Measurements from ENCODE around the gene RAB3A. TPM values are rescaled to one million over a fixed set of nuclear protein-coding genes. Genes with fewer than 3 reads are reported as not detected.

Gene RAB3A
- total and polyA plus RNA-seq, 9 of the 15 experiments (the other 6 are each of a cell fraction or from before 2014, with no cell fraction given), result 0.17 to 5.1 (median 0.90) TPM; not detected in 1

- TF ChIP-seq, protein P1, sequence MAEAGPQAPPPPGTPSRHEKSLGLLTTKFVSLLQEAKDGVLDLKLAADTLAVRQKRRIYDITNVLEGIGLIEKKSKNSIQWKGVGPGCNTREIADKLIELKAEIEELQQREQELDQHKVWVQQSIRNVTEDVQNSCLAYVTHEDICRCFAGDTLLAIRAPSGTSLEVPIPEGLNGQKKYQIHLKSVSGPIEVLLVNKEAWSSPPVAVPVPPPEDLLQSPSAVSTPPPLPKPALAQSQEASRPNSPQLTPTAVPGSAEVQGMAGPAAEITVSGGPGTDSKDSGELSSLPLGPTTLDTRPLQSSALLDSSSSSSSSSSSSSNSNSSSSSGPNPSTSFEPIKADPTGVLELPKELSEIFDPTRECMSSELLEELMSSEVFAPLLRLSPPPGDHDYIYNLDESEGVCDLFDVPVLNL (CRISPR knock-in tag; IDR thresholded peaks at IDR 0.05; ENCODE audit: low read depth), result no peak
- no peak for TF ChIP-seq HMG20B (CRISPR knock-in tag; IDR thresholded peaks at IDR 0.05)
- no peak for TF ChIP-seq ZNF408 (CRISPR knock-in tag; IDR thresholded peaks at IDR 0.05; ENCODE audit: low read depth)
- no peak for TF ChIP-seq RUNX1 (IDR thresholded peaks at IDR 0.05; ENCODE audit: low read depth)
Observed at GRCh38 chr19:18160493-18160970, 43.3 kb downstream of the RAB3A start (continued).

GRCh38 chr19:18159810-18160209 lies 44.0 kb downstream of the RAB3A start:
- H3K27ac ChIP-seq (ENCODE audit: extremely low read depth, low read depth, low read length), result no peak overlapping the region
- H3K79me2 ChIP-seq (ENCODE audit: control insufficient read depth, insufficient read depth, low read length), result peaks cover 49% of the 10 kb centered on the region
- ATAC-seq (no peak), DNase-seq (ENCODE audit: extremely low read depth in 1 of 4, low spot score in 3 of 4) (no peak), FAIRE-seq (no peak)
- peaks cover 3% of the 10 kb centered on the region for H3K9me1 ChIP-seq (ENCODE audit: control insufficient read depth, insufficient read depth, low read length)
- TSS peak; percentile 68 for BruUV-seq (replicated peaks)
- in situ Hi-C loops (cut with MboI), result loop anchor here (10.0 kb wide), 1 partner anchor 155 kb away; the partner anchor contains the start of gene ARRDC2
- POLR2A ChIA-PET, result interaction anchor here (0.6 kb wide), 1 partner anchor 156 kb away, joined by 3 read pairs; no protein-coding TSS in a partner anchor
- H3K4me1 ChIP-seq (replicated peaks in 1 of 2; ENCODE audit: control insufficient read depth in 2 of 2, insufficient read depth in 2 of 2, low read length in 2 of 2), result peaks cover 33 to 62% of the 10 kb centered on the region in 2 experiments
- no peak overlapping the region for H2AFZ ChIP-seq (ENCODE audit: low read depth, low read length)
- no peak overlapping the region for H3K4me3 ChIP-seq
- H4K20me1 ChIP-seq (replicated peaks; ENCODE audit: control insufficient read depth, insufficient read depth, low read length), result peaks cover 16% of the 10 kb centered on the region
- CTCF ChIA-PET (ENCODE audit: low intra/inter-chr PET ratio), result interaction anchor here (0.6 to 2.3 kb wide), 2 partner anchors 46 to 97 kb away, joined by 3 to 12 read pairs; no protein-coding TSS in a partner anchor
- no peaks in the 10 kb centered on the region for H3K27me3 ChIP-seq (ENCODE audit: control insufficient read depth in 2 of 2, insufficient read depth in 2 of 2, low read length in 2 of 2)
- H3K9ac ChIP-seq (ENCODE audit: insufficient read depth in 1 of 2, low read depth in 2 of 2, low read length in 2 of 2), result 0 out of 4 replicates have a peak overlapping the region, but pooled peaks of 1 of the 2 experiments have one; percentile 35
- TF ChIP-seq, protein P2, sequence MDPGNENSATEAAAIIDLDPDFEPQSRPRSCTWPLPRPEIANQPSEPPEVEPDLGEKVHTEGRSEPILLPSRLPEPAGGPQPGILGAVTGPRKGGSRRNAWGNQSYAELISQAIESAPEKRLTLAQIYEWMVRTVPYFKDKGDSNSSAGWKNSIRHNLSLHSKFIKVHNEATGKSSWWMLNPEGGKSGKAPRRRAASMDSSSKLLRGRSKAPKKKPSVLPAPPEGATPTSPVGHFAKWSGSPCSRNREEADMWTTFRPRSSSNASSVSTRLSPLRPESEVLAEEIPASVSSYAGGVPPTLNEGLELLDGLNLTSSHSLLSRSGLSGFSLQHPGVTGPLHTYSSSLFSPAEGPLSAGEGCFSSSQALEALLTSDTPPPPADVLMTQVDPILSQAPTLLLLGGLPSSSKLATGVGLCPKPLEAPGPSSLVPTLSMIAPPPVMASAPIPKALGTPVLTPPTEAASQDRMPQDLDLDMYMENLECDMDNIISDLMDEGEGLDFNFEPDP (CRISPR knock-in tag; IDR thresholded peaks at IDR 0.05), result no peak
- TF ChIP-seq U2AF1 (optimal IDR thresholded peaks at IDR 0.05; ENCODE audit: low read depth, low read length), result no peak
- no peak for TF ChIP-seq ERF (CRISPR knock-in tag; IDR thresholded peaks at IDR 0.05)
- TF ChIP-seq CHD4 (IDR thresholded peaks at IDR 0.05; ENCODE audit: insufficient read depth, insufficient replicate concordance, low read depth, low read length, poor library complexity, severe bottlenecking), result no peak
- no peak for TF ChIP-seq PTBP1 (IDR thresholded peaks at IDR 0.05; ENCODE audit: low read depth, low read length)
- no peak for TF ChIP-seq DLX4 (CRISPR knock-in tag; IDR thresholded peaks at IDR 0.05)
- no peak for TF ChIP-seq NR2C2 (CRISPR knock-in tag; IDR thresholded peaks at IDR 0.05)
- TF ChIP-seq NR2C2 (tag; IDR thresholded peaks at IDR 0.05), result no peak
- no peak for TF ChIP-seq COPS2 (conservative IDR thresholded peaks at IDR 0.05)
- TF ChIP-seq FUS (optimal IDR thresholded peaks at IDR 0.05; ENCODE audit: low read depth, low read length), result no peak
- no peak for TF ChIP-seq NCOA1 (IDR thresholded peaks at IDR 0.05; ENCODE audit: low read depth)
- no peak for TF ChIP-seq ZKSCAN3 (CRISPR knock-in tag; IDR thresholded peaks at IDR 0.05)
- TF ChIP-seq ZNF224 (CRISPR knock-in tag; IDR thresholded peaks at IDR 0.05), result no peak
- TF ChIP-seq RBM34 (IDR thresholded peaks at IDR 0.05; ENCODE audit: borderline replicate concordance, insufficient read depth, low read length), result no peak
- no peak for TF ChIP-seq ZNF644 (tag; IDR thresholded peaks at IDR 0.05; ENCODE audit: low read depth)
- no peak for TF ChIP-seq PRMT5 (CRISPR knock-in tag; IDR thresholded peaks at IDR 0.05)
- peaks cover 72% of the 10 kb centered on the region; the same call in 2 of the 3 replicates for H3K36me3 ChIP-seq (ENCODE audit: control insufficient read depth, insufficient read depth, low read length)
- no peaks in the 10 kb centered on the region for H3K9me3 ChIP-seq (replicated peaks; ENCODE audit: control insufficient read depth, insufficient read depth, low read depth, low read length)
- no peak overlapping the region for H3K4me2 ChIP-seq (ENCODE audit: insufficient read depth, low read length)
- intact Hi-C loops (cut with micrococcal nuclease), result loop anchor here (10.0 kb wide), 3 partner anchors 95 to 215 kb away; partner anchors contain the start of gene ARRDC2
- WGBS (ENCODE audit: insufficient coverage, low coverage, missing lambda C conversion rate), result 93% methylated on average over 7 of the region's 10 CpGs
